RPMI7951 (cell line): ENCODE data around the gene ZNF668. TPM values are rescaled to one million over a fixed set of nuclear protein-coding genes. Genes with fewer than 3 reads are reported as not detected.

Experiments used
- DNase-seq: peaks from one replicate; pipeline ENCODE4 v3.0.0-alpha.2; 2012; ENCODE audit warnings: low read depth
- total RNA-seq: library from RNA; depleted of rRNA; stranded (reverse); fragments of >200 nt; shearing (Covaris generic); gene quantifications from 2 replicates; pipeline ENCODE4 v1.2.3, GENCODE V29; 2014

The ZNF668 gene
- total RNA-seq, 1 experiment from 2014 or later = 3.6 TPM

DNA sequence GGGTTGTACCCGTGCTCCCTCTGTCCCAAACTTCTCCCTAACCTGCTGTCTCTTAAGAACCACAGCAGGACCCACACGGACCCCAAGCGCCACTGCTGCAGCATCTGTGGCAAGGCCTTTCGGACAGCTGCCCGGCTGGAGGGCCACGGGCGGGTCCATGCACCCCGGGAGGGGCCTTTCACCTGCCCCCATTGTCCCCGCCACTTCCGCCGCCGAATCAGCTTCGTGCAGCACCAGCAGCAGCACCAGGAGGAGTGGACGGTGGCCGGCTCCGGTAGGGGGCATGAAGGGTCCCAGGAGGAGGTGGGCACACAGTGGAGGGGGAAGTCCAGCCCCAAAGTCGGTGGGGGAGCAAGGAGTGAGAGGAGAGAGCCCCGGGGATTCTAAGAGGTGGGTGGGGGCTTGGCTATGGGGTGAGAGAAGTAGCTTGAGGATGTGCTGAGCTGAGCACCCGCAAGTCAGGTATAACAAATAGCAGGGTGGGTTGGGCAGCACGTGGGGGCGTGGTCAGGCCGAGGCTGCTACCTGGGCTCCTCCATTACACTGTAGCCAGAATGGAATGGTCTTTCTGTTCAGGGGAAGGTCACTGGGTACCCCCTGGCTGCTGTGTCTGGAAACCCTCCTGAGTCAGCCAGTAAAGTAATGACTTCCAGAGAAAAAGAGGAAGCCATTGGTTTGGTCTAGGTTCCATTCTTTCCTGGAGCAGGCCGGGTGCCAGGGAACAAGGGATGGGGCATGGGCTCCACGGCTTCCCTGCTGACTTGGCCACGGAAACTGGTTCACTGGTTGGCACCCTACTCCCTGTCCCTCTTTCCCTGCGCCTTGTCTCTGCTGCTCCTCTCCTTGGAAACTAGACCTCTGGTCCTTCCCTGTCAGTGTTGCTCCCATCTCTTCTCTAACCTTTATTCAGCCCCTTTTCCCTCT lies 7.7 kb upstream of the ZNF668 start:
- no peak for DNase-seq

- DNase-seq = no peak
Observed at GRCh38 chr16:31080756-31081419, 6.8 kb upstream of the ZNF668 start.

DNA sequence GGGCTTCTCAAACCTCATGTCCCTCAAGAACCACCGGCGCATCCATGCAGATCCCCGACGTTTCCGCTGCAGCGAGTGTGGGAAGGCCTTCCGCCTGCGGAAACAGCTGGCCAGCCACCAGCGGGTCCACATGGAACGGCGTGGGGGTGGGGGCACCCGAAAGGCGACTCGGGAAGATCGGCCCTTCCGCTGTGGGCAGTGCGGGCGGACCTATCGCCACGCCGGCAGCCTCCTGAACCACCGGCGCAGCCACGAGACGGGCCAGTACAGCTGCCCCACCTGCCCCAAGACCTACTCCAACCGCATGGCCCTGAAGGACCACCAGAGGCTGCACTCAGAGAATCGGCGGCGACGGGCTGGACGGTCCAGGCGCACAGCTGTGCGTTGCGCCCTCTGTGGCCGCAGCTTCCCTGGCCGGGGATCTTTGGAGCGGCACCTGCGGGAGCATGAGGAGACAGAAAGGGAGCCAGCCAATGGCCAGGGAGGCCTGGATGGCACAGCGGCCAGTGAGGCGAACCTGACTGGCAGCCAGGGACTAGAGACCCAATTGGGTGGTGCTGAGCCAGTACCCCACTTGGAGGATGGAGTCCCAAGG lies 6.1 kb upstream of the ZNF668 start:
- no peak for DNase-seq

GRCh38 chr16:31079342-31079944 lies 5.4 kb upstream of the ZNF668 start:
- no peak for DNase-seq

GRCh38 chr16:31078597-31079341 lies 4.7 kb upstream of the ZNF668 start:
- DNase-seq = no peak

DNA sequence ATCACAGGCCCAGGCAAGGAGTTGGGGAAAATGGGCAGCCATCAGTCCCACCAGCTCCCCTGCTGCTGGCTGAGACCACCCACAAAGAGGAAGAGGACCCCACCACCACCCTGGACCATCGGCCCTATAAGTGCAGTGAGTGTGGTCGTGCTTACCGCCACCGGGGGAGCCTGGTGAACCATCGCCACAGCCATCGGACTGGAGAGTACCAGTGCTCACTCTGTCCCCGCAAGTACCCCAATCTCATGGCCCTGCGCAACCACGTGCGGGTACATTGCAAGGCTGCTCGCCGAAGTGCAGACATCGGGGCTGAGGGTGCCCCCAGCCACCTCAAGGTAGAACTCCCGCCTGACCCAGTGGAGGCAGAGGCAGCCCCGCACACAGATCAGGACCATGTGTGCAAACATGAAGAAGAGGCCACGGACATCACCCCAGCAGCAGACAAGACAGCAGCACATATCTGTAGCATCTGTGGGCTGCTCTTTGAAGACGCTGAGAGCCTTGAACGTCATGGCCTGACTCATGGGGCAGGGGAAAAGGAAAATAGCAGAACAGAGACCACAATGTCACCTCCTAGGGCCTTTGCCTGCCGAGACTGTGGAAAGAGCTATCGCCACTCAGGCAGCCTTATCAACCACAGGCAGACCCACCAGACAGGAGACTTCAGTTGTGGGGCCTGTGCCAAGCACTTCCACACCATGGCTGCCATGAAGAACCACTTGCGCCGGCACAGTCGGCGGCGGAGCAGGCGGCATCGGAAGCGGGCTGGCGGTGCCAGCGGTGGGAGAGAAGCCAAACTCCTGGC lies 3.8 kb upstream of the ZNF668 start:
- DNase-seq = no peak

- no peak for DNase-seq
Observed at GRCh38 chr16:31077024-31077423, 3.0 kb upstream of the ZNF668 start.

DNA sequence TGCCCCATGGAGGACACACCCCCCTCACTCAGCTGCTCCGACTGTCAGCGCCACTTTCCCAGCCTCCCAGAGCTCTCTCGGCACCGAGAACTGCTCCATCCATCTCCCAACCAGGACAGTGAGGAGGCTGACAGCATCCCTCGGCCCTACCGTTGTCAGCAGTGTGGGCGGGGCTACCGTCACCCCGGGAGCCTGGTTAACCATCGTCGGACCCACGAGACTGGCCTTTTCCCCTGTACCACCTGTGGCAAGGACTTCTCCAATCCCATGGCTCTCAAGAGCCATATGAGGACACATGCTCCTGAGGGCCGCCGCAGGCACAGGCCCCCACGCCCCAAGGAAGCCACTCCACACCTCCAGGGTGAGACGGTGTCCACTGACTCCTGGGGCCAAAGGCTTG lies 2.3 kb upstream of the ZNF668 start:
- no peak for DNase-seq

- no peak for DNase-seq
Observed at GRCh38 chr16:31074814-31075183, 759 bp upstream of the ZNF668 start.

GRCh38 chr16:31073142-31073969 lies 684 bp downstream of the ZNF668 start:
- DNase-seq = peak; percentile 86

DNA sequence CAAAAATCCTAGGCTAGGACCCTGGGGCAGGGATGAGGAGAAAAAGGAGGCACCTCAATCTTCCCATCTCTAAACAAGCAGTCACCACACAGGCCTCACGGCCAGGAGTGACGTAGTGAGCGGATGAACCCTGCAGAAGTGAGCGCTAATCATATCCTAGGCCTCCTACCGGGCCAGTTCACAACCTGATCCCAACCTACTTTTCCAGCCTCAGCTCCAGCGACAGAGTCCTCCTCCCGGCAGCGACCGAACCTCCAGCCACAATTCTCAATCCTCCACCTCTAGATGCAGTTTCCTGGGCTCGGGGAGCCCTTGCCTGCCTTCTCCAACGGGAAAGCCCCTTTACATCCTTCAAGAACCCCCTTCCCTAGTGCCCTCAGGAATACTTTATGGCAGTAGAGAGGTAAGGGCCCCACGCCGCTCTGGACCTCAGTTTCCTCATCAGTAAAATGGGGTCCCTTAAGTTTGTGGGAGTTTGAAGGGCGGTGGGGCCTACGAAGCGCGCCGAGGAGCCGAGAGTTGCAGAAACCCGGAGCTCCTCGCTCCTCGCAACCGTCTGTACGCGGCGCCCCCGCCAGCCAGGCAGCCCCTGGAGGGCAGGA lies 1.4 kb downstream of the ZNF668 start:
- peak; percentile 39 for DNase-seq

- peak; percentile 80 for DNase-seq
Observed at GRCh38 chr16:31071861-31072260, 2.2 kb downstream of the ZNF668 start.

DNA sequence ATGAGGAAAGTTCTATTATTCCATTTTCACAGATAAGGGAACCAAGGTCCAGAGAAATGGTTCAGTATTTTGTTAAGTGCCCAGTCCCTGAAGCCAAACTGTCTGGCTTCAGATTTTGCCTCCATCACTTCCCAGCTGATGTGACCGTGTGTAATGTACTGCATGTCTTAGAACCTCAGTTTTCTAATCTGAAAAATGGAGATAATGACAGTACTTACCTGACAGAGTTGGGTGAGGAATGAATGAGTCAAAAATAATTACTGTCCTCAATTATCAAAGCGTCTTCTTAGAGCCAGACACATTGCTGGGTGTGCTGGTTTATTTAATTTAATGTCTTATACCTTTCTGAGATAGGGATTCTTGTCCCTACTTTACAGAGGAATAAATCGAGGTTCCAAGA lies 6.7 kb downstream of the ZNF668 start:
- DNase-seq = no peak

- peak; percentile 87 for DNase-seq
Observed at GRCh38 chr16:31064882-31065461, 9.1 kb downstream of the ZNF668 start.

- DNase-seq = no peak
Observed at GRCh38 chr16:31063843-31064611, 10.0 kb downstream of the ZNF668 start.

- no peak for DNase-seq
Observed at GRCh38 chr16:31063495-31063842, 10.6 kb downstream of the ZNF668 start.

DNA sequence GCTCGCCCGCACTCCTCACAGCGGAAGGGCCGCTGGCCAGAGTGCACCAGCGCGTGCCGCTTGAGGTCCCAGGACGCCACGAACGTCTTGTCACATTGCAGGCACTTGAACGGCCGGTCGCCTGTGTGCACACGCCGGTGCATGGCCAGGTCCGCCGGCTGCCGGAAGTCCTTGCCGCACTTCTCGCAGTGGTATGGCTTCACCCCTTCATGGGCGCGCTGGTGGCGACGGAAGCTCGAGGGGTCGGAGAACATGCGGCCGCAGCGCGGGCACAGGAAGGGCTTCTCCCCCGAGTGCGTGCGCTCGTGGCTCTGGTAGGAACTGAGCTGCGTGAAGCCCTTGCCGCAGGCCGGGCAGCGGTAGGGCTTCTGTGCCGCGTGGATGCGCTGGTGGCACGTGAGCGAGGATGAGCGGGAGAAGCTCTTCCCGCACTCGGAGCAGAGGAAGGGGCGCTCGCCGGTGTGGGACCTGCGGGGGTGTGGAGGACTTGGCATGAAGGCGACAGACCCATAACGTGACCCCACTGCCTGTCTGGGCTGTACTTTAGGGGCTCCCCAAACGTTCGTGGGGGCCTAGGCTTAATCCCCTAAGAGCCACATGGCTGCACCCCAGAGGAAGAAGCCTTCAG lies 12.1 kb downstream of the ZNF668 start:
- no peak for DNase-seq
